ENCODE results near the gene ZNF732.
"Not testable (repeated sequence)": the region's sequence is repeated elsewhere in the genome, so short reads cannot be mapped to it uniquely, and the experiment has no call there.

Gene ZNF732

GRCh38 chr4:304969-305680 is at the start of gene ZNF732:
Gene ZNF732 (minus strand): TSS chr4:305474. CDS start chr4:305310, 164 bp downstream.
- no peak for DNase-seq

GRCh38 chr4:340011-340410 is 34.7 kb upstream of the ZNF732 start:
- DNase-seq: no peak

- peak; percentile 37 for DNase-seq
Measured at GRCh38 chr4:338759-339097, 33.5 kb upstream of the ZNF732 start.

- peak; percentile 49 for DNase-seq
Measured at GRCh38 chr4:337932-338758, 32.9 kb upstream of the ZNF732 start.

- peak; percentile 97 for DNase-seq
Measured at GRCh38 chr4:337143-337931, 32.1 kb upstream of the ZNF732 start, which contains the start of gene ZNF141. Gene ZNF141 (plus strand): TSS chr4:337814. CDS start chr4:337984, 170 bp downstream.

- no peak for DNase-seq
Measured at GRCh38 chr4:336893-337142, 31.5 kb upstream of the ZNF732 start.

GRCh38 chr4:336099-336892 is 31.0 kb upstream of the ZNF732 start:
- peak; percentile 51 for DNase-seq

GRCh38 chr4:335515-335914 is 30.2 kb upstream of the ZNF732 start:
- no peak for DNase-seq

- DNase-seq: no peak
Measured at GRCh38 chr4:328729-329128, 23.5 kb upstream of the ZNF732 start.

- DNase-seq: no peak
Measured at GRCh38 chr4:314296-314903, 9.1 kb upstream of the ZNF732 start.

- no peak for DNase-seq
Measured at GRCh38 chr4:309807-310206, 4.5 kb upstream of the ZNF732 start.

- DNase-seq: no peak
Measured at GRCh38 chr4:306551-306961, 1.3 kb upstream of the ZNF732 start.

GRCh38 chr4:304516-304915 is 758 bp downstream of the ZNF732 start:
- DNase-seq: not testable (repeated sequence)

- no peak for DNase-seq
Measured at GRCh38 chr4:302381-302780, 2.9 kb downstream of the ZNF732 start.

- no peak for DNase-seq
Measured at GRCh38 chr4:294732-295131, 10.5 kb downstream of the ZNF732 start.

- DNase-seq: no peak
Measured at GRCh38 chr4:288891-289290, 16.4 kb downstream of the ZNF732 start.

GRCh38 chr4:273309-274017 is 31.8 kb downstream of the ZNF732 start:
- no peak for DNase-seq

GRCh38 chr4:271492-272103 is 33.7 kb downstream of the ZNF732 start:
- no peak for DNase-seq

GRCh38 chr4:259240-259639 is 46.0 kb downstream of the ZNF732 start:
- peak; percentile 14 for DNase-seq

- DNase-seq: no peak
Measured at GRCh38 chr4:256492-256891, 48.8 kb downstream of the ZNF732 start.
